HG03469 (cell line): Measurements from ENCODE around the gene RPLP2.

ENCODE experiments used
- ATAC-seq: cut with Tn5 transposase; IDR thresholded peaks from one replicate; pipeline ENCODE4 v1.9.1; 2021; ENCODE audit warnings: mild to moderate bottlenecking, moderate library complexity, moderate number of reproducible peaks; ENCODE audit not compliant: unreplicated experiment

The RPLP2 gene

DNA sequence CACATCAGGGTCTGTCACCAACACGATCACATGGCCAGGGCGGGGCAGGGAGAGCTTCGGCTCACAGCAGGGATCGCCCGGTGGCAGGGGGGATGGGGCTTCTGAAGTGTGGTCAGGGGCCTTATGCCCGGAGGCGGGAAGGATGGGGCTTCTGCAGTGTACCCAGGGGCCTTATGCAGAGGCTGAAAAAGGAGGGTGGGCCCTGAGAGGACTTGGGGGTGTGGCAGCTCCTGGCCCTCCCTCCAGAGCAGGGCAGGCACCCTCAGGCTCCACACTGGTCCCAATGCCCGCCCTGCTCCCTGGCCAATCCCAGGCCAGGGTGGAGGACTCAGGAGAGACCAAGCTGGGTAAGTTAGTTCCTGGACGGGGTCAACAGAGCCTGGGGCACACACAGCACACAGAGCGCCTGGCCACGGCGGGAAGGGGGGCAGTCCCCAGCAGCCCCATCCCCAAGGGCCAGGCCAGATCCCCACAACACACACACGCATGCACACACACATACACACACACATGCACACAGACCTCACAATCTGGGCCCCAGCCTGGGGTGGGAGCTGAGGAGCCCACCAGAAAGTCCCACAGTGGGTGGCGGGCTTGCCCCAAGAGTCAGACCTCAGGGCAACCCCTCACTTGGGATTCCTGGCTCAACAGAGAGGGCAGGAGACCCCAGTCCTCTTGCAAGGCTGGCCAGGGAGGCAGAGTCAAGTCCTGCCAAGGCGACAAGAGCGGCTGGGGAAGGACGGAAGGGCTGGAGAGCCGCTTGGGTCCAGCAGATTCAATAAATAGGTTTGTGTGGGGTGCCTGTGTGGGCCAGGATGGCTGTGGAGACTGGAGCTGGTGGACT lies 18.8 kb upstream of the RPLP2 start:
- no peak for ATAC-seq

DNA sequence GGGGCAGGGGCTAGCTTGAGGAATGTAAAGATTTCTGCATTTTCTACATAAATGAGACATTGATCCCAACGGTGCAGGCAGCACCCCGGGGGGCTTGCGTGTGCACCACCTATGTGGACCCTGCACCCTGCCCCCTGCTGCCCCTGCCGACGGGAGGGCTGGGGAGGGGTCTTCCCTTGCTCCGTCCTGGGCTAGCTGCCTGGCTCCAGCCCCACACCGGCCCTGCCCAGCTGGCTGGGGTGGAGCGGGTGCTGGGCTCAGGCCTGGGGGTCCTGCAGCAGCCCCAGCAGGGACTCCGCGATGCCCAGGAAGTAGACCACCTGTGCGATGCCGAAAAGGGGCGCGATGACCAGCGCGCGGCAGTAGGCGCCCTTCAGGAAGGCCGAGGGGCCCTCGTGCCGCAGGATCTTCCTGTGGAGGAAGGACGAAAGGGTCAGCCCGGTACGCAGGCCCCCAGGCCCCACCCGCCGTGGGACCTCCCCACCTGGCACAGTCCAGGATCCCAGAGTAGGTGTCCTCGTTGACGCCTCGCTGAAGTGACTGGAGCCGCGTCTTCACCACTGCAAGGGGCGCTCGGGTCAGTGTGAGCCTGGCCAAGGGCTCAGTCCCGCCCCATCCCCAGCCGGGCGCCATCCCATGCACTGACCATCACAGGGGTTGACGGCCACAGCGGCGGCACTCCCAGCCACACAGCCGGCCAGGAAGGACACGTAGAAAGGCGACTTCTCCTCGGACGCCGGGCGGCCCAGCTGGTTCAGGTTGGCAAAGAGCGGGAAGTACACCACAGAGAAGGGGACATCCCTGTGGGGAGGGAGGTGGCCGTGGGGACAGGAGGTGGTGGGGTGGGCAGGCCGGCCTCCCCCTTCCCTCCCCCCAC lies 17.9 kb upstream of the RPLP2 start:
- ATAC-seq, result no peak

DNA sequence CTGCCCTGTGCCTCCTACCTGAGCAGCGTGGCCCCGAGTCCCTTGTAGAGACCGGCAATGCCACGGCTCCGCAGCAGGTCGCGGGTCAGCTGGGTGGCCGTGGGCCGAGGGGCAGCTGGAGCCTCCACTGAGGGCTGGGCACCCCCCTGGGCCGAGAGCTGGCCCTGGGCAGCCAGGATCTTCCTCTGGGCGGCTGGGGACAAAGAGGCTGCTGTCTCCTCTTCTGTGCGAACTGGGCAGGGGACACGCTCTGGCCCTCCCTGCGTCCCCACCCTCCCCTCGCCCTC lies 17.3 kb upstream of the RPLP2 start:
- no peak for ATAC-seq

DNA sequence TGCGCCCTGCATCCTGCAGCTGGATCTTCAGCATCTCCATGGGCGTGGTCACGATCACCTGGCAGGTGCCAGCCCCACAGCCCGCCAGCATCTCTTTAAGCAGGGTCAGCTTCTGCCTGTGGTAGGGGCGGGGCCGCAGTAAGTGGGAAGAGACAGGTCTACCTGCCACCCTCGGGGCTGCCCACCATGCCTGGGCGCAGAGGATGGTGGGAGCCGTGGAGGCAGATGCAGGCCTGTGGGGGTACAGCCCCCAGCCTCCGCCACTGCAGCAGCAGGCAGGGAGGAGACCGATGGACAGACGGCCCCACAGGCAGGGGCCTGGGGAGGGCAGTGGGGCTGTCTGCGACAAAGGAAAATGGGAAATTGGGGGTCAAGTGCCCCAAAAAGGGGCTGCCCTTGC lies 16.9 kb upstream of the RPLP2 start:
- no peak for ATAC-seq

DNA sequence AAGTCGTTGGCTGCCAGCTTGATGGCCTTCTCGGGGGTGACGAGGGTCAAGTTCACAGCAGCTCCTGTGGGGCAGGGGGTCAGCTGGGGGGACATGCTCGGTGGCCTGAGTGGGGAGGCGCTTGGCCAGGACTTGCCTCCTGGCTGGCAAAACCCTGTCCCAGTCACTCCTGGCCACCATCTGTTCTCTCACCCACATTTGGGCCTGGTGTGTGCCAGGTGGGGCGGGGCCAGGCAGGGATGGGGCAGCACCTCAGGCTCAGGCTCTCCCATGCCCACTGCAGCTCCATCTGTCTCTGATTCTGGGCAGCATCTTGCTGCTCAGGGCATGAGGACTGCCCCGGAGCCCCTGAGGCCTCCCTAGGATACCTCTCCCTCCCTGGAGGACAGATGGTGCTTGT lies 16.2 kb upstream of the RPLP2 start:
- ATAC-seq, result no peak

DNA sequence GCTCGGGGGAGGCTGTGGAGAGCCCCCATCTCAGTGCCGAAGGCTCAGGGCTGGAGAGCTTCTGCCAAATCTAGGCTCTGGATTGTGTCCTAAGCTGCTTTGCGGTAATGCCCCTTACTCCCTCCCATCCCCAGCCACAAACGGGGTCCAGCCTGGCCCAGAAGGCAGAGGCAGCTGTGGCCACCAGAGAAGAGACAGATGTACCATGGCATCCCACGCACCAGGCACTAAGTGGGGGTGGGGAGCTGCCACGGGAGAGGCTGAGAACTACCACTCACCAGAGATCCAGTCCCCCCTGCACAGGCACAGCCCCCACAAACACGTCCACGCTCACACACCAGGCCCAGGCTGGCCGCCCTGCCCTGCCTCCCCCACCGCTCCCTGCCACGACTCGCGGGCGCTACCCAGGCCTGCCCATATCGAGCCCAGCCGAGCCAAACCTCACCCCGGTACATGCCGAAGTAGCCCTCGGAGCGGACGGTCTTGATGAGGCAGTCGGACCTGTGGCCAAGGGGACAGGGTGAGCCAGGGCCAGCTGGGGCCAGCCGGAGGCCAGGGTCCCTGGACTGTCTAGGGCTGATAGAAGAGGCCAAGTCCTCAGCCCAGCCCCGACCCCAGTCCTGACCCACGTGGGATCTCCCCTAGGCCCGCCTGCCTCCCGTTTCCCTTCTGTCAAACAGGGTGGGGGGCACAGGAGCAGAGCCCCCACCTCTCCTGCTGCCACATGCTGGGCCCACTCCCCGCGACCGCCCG lies 15.6 kb upstream of the RPLP2 start:
- no peak for ATAC-seq

DNA sequence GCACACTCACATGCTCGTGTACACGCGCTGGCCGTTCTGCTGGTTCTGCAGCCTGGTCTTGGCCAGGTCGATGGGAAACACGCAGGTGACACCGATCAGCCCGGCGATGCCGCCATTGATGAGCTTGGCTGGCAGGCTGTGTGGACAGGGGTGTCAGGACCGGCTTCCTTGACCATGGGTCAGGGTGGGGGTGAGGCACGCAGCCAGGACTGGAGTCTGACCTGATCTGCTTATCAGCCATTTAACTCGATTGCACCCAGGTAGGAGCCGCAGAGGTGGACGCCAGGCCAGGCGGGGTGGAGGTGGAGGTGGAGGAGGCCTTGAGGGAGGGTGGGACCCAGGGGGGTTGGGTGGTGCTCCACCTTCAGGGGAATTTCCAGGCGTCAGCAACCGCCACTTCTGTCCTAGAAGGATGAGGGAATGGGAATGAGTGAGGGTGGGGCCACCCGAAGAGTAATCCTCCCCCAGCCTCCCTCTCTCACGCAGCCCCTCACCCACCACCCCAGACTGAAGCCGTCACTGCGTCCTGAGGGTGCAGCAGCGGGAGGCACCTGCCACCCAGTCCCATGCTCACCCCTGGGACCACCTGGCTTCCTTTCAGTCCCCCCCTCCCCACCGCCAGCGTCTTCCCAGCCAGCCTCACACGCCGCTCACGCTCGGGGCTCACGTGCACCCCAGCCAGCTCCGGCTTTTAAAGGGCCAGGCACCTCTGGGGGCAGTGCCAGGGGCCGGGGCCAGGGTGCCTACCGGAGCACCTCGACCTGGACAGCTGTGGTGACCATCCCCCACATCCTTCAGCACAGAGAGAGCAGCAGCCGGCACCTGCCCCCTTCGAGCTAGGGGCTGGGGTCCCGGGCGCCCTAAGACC lies 14.8 kb upstream of the RPLP2 start:
- no peak for ATAC-seq

DNA sequence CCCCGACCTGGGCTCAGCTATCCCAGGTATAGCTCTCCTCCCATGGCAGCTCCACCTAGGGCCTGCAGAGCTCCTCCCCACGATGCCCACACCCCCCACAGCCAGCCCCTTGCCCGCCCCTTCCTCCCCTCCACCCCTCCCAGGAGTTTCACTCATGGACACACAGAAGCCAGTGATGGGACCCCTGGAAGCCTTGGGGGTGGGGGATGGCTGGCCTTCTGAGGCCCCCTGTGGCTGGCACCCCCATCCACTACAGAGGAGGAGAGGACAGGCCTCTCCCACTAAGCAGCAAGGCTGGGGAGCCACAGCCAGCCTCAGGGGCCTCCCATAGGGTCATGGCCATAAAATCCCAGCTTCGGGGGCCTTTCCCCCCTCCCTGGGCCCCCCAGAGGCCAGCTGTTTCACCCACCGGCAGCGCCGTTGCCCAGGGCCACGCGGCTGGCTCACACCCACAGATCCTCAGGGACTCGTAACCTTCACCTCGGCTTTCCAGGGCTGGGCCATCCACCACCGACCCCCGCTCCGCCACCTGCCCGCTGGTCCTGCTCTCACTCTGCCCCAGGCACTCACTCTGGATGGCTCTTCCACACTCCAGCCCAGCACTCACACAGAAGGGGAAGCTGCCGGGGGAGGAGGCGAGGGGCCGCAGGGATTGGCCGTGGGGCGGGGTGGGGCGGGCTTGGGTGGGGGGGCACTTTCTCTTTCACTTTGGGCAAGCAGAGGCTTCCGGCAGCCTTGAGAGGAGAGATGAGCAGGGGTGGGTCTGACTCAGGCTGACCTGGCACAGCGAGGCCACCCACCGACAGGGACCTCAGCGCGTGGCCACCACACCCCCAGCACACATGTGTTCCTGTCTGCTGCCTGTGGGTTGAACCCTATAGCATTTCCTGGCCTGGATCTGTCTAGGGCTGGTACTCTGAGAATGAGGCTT lies 13.9 kb upstream of the RPLP2 start:
- ATAC-seq, result no peak

DNA sequence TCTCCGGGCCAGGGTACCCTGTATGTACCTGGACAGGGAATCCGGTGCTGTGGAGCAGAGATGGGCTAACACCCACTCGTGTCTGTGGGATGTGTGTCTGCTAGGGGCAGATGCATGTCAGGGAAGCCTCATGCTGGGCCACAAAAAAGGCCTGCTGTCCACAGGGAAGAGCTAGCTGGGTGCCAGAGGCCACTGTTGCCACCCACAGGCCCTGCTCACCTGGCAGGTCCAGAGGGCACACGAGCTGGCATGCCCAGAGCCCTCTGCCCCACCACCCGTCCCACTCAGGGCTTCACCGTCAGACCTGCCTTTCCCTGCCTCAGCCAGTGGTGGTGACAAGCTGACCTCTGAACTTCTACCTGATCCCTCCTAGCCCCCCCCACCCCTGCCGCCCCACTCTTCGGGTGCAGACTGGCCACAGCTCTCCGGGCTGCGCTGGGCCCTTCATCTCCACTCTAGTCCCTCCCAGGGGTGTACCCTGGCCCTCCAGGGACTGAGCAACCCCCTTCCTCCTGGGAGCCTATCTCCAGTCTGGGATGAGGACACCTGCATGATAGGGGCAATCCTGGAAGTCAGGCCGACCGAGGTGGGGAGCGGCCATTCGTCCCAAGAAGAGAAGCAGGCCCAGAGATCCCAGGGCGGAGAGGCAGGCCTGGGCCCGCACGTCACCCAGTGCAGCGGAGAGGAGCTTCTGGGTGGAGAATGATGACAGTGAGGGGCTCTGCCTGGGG lies 13.0 kb upstream of the RPLP2 start:
- no peak for ATAC-seq

DNA sequence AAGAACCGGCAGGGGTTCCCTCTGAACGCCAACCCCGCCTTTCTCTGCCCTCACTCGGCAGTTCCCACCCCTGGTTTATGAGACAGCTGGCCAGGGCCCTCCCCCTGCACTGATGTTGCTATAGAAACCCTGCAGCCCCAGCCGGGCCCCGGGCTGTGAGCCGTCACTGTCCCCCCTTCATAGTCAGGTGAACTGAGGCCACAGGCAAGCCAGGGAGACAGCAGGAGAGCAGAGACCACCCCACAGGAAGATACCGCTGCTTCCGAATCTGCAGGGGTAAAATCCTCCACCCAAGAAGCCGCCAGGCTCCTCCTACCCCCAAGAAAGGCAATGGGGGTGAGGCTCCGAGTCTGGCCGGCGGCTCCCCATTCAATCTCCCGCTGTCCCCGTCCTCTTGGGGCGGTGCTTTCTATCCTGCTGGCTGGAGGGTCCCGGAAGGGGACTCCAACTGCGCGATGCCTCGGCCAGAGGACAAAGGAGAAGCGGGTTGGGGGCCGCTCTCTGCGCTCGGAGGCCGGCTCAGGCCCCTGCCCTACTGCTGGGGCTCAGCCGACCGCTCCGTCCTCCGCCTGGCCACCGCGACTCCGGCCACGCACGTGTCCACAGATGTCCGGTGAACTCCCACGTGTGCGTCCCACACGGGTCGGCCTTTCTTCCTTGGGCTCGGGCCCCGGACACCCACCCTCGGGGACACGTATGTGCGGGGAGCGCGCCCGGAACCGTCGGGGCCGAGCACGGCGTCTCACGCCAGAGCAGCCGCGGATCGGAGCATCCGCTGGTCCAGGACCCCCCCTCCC lies 12.3 kb upstream of the RPLP2 start:
- ATAC-seq, result peak; percentile 10

DNA sequence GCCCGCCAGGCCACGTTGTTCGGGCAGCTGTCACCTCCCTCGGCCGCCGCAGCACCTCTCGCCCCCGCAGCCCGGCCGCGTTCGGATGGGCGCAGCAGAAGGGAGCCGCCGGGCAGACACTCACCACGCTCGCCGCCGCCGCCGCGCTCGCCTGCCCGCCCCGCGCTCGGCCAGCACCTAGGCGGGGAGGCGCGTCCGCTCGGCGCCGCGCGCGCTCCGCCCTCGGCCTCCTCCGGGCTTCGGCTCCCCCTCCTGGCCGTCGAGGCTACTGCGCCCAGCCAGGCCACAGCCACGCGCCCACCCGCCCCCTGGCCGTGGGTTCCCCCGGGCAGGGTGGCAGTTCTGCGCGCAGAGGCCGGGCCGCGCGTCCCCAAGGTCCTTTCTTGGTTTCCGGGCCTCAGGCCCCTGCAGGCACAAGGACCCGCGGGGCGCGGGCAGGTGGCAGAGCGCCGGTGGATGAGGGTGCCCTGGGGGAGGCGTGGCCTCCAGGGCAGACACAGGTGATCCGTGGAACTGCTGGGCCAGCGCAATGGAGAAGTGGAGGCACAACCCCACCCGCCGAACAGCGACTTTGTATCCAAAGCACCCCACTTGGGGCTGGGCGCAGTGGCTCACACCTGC lies 11.6 kb upstream of the RPLP2 start, which contains the start of gene SLC25A22:
TSS of gene SLC25A22 (minus strand) at position 189 of the 621 bp plus-strand sequence. CDS start 3,275 bp downstream, outside the sequence.
- ATAC-seq, result peak; percentile 44

DNA sequence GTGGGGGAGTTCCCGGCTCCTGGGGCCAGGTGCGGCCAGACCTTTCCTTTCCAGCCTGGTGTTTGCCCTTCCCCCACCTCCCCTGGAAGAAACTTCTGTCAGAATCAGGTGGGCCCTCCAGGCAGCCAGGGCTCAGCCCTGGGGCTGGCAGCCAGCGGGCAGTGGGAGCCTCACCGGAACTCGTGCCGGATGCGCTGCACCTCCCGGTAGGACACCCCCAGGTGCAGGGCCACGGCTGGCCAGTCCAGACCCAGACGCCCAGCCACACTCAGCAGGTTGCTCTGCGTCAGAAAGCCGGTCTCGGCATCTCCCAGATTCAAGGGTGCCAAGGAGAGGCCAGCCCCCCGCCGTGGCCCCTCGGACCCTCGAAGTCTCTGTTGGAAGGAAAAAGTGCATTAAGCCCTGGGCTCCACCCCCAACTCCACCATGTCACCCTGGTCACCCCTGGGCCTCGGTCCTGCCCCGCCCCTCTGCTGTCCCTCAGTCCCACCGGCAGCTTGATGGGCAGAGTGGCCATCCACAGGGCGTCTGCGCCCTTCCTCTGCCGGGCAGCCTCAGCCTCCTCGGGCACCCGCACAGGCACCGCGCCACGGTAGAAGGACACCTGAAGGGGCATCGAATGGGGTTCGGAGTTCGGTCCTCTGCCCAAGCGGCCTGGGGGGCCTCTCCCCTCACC lies 10.0 kb upstream of the RPLP2 start:
- no peak for ATAC-seq

DNA sequence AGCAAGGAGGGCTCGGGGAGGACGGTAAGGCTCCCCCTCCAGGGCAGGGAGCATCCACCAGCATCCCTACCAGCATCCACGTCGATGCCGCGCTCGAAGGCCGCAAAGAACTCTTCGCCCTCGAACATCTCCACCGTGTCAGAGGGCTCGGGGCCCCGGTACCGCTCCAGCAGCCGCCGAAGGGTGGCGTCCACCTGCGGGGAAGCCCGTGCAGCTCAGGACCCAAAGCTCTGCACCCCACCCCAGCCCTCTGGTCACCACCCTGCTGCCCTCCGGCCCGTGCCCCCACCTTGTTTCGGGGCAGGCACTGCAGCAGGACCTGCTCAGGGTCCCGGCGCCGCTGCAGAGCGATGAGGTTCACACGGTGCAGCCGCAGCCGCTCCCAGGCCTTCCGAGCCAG lies 9.3 kb upstream of the RPLP2 start:
- ATAC-seq, result no peak

DNA sequence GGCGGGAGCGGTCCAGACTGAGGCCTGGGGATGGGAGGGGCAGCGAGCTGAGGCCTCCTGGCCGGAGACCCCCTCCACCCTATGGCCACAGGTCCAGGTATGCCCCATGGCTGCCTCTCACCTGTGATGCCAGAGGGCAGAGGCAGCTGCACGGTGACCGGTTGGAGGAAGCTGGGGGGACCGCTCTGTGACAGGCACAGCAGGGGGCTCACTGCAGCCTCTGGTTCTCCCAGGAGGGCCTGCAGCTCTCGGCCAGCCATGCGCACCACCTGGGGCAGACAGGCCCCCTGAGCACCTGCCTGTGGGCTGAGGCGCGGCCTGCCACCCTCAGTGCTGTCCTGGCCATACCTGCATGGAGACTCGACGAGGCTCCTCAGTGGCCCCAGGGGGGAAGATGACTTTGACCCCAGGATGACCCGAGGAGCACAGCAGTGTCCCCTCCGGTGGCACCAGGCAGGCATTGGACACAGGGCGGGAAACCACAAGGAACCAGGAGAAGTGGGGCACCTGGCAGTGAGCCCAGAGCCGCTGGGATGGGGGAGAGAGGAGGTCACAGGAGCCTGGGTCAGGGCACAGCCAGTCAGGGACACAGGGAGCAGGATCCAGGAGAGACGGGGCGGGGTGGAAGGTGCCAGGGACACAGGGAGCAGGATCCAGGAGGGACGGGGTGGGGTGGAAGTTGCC lies 8.5 kb upstream of the RPLP2 start:
- no peak for ATAC-seq

DNA sequence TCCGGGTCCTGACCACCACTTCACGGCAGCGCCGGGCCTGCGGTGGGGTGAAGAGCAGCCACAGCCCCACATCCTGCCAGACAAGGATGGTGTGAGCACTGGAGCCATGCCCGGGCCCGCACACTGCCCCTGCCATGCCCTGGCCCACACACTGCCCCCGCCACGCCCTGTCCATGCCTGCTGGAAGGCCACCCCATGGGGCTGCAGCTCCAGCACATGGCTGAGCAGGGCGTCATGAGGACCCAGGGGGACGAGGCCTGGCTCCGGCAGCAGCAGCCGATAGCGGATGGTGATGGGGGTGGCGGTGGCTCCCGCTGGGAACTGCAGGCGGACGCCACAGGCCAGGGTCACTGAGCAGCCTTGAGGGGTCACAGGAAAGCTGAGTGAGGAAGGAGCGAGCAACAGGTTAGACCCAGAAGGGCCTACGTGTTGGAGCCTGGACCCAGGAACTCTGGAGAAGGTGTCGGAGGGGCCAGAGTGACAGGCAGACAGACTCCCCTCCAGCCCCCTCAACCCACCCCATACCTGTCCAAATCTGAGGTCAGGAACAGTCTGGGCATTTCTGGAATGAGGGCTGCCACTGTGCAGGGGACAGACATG lies 7.6 kb upstream of the RPLP2 start:
- ATAC-seq, result no peak
